HCT116 (cell line): ENCODE data around the gene PLEKHO2.

Experiments
- ELF1 ChIP-seq: IDR thresholded peaks from 2 replicates; pipeline ENCODE4 v1.6.1; 2012; ENCODE audit warnings: low read depth, borderline replicate concordance
- EZH2 ChIP-seq: fragments of 200-600 bp; sonication (generic); IDR thresholded peaks from 2 replicates; pipeline ENCODE4 v1.6.1; 2017; ENCODE audit warnings: antibody characterized with exemption, mixed run types
- POLR2A ChIP-seq: IDR thresholded peaks from 2 replicates; pipeline ENCODE4 v1.7.0; 2011; ENCODE audit warnings: borderline replicate concordance; ENCODE audit not compliant: insufficient read depth, insufficient read length; ENCODE audit errors: extremely low read depth
- POLR2AphosphoS5 ChIP-seq: IDR thresholded peaks from 2 replicates; pipeline ENCODE4 v1.6.1; 2011; ENCODE audit warnings: mild to moderate bottlenecking, low read depth, low read length, moderate library complexity
- SIN3A ChIP-seq: IDR thresholded peaks from 2 replicates; pipeline ENCODE4 v1.6.1; 2012; ENCODE audit warnings: low read depth
- TF ChIP-seq, protein P1 (sequence below), 3 experiments: fragments of 200-600 bp in 1 of 3; sonication (generic) in 1 of 3; IDR thresholded peaks in 2 of 3; conservative IDR thresholded peaks in 1 of 3; 2 replicates each; pipeline ENCODE4 v1.5.1; 2012 to 2017; ENCODE audit warnings: low read depth in 2 of 3, low read length in 2 of 3, antibody characterized with exemption in 1 of 3, borderline replicate concordance in 1 of 3, control low read depth in 1 of 3, mild to moderate bottlenecking in 1 of 3, mixed read lengths in 1 of 3, mixed run types in 1 of 3, moderate library complexity in 1 of 3; ENCODE audit not compliant: insufficient read depth in 1 of 3
- TF ChIP-seq, protein P2 (sequence below): IDR thresholded peaks from 2 replicates; pipeline ENCODE4 v1.6.1; 2012
- TF ChIP-seq, protein P3 (sequence below): IDR thresholded peaks from 2 replicates; pipeline ENCODE4 v1.6.1; 2012; ENCODE audit warnings: low read depth

DNA sequence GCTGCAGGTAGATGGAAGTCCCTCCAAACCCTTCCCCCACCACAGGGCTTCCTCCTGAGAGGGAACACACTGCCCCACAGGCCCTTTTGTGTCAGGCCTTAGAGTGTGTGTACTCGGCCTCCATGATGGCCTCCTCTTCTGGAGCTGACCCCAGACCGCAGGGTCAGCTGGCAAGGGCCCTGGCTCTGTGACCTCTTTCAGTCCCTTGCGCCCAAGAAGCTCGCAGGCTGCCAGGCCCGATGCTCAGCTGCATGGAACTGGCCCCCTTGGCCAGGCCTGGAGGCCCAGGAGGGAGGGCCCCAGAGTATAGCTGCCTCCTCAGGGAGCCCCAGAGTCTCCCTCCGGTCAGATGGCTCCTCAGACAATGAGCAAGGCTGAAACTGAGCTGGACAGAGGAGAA, 46.6 kb downstream of the PLEKHO2 start:
- TF ChIP-seq, protein P1, sequence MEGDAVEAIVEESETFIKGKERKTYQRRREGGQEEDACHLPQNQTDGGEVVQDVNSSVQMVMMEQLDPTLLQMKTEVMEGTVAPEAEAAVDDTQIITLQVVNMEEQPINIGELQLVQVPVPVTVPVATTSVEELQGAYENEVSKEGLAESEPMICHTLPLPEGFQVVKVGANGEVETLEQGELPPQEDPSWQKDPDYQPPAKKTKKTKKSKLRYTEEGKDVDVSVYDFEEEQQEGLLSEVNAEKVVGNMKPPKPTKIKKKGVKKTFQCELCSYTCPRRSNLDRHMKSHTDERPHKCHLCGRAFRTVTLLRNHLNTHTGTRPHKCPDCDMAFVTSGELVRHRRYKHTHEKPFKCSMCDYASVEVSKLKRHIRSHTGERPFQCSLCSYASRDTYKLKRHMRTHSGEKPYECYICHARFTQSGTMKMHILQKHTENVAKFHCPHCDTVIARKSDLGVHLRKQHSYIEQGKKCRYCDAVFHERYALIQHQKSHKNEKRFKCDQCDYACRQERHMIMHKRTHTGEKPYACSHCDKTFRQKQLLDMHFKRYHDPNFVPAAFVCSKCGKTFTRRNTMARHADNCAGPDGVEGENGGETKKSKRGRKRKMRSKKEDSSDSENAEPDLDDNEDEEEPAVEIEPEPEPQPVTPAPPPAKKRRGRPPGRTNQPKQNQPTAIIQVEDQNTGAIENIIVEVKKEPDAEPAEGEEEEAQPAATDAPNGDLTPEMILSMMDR (IDR thresholded peaks at IDR 0.05 in 2 of 3, conservative IDR thresholded peaks at IDR 0.05 in 1 of 3; ENCODE audit: borderline replicate concordance in 1 of 3, insufficient read depth in 1 of 3, low read depth in 2 of 3, low read length in 2 of 3) = no peak
- TF ChIP-seq POLR2A (no peak), SIN3A (no peak), ELF1 (no peak), POLR2AphosphoS5 (no peak), EZH2 (no peak)
- TF ChIP-seq, protein P2, sequence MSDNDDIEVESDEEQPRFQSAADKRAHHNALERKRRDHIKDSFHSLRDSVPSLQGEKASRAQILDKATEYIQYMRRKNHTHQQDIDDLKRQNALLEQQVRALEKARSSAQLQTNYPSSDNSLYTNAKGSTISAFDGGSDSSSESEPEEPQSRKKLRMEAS = no peak
- TF ChIP-seq, protein P3, sequence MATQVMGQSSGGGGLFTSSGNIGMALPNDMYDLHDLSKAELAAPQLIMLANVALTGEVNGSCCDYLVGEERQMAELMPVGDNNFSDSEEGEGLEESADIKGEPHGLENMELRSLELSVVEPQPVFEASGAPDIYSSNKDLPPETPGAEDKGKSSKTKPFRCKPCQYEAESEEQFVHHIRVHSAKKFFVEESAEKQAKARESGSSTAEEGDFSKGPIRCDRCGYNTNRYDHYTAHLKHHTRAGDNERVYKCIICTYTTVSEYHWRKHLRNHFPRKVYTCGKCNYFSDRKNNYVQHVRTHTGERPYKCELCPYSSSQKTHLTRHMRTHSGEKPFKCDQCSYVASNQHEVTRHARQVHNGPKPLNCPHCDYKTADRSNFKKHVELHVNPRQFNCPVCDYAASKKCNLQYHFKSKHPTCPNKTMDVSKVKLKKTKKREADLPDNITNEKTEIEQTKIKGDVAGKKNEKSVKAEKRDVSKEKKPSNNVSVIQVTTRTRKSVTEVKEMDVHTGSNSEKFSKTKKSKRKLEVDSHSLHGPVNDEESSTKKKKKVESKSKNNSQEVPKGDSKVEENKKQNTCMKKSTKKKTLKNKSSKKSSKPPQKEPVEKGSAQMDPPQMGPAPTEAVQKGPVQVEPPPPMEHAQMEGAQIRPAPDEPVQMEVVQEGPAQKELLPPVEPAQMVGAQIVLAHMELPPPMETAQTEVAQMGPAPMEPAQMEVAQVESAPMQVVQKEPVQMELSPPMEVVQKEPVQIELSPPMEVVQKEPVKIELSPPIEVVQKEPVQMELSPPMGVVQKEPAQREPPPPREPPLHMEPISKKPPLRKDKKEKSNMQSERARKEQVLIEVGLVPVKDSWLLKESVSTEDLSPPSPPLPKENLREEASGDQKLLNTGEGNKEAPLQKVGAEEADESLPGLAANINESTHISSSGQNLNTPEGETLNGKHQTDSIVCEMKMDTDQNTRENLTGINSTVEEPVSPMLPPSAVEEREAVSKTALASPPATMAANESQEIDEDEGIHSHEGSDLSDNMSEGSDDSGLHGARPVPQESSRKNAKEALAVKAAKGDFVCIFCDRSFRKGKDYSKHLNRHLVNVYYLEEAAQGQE = no peak
